ENCODE results near the gene UNC93A.

DNA sequence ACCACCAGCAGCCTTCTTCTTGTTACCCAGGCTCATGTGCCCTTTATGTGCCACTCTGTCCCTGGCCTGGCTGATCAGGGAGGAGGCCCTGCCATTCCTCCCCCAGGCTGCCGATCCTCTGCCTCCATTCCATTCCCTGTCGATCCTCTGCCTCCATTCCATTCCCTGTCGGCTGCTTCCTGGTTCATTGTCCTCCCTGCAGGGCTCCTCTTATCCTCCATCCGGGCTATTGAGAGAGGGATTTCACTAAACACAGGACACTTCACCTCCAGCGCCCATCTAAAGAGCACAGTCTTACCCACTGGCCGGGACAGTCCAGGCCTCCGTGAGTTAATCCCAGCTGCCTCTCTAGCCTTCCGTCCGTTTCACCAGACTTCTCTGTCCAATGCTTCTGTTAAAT lies 26.1 kb downstream of the UNC93A start:
- TF ChIP-seq, protein P1, sequence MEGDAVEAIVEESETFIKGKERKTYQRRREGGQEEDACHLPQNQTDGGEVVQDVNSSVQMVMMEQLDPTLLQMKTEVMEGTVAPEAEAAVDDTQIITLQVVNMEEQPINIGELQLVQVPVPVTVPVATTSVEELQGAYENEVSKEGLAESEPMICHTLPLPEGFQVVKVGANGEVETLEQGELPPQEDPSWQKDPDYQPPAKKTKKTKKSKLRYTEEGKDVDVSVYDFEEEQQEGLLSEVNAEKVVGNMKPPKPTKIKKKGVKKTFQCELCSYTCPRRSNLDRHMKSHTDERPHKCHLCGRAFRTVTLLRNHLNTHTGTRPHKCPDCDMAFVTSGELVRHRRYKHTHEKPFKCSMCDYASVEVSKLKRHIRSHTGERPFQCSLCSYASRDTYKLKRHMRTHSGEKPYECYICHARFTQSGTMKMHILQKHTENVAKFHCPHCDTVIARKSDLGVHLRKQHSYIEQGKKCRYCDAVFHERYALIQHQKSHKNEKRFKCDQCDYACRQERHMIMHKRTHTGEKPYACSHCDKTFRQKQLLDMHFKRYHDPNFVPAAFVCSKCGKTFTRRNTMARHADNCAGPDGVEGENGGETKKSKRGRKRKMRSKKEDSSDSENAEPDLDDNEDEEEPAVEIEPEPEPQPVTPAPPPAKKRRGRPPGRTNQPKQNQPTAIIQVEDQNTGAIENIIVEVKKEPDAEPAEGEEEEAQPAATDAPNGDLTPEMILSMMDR (IDR thresholded peaks at IDR 0.05; ENCODE audit: extremely low read depth in 1 of 2, insufficient read depth in 1 of 2, low read depth in 1 of 2, low read length in 2 of 2), result no peak
- TF ChIP-seq POLR2A (IDR thresholded peaks at IDR 0.05; ENCODE audit: low read depth, low read length) (no peak), JUN (IDR thresholded peaks at IDR 0.05; ENCODE audit: borderline replicate concordance, insufficient read depth, insufficient read length, low read depth) (no peak), MYC (IDR thresholded peaks at IDR 0.05; ENCODE audit: low read depth, low read length) (no peak)
